GM19395 (cell line): Measurements from ENCODE around the gene HOXA13.

Source experiments
- ATAC-seq: cut with Tn5 transposase; IDR thresholded peaks from one replicate; pipeline ENCODE4 v1.9.1; 2021; ENCODE audit warnings: mild to moderate bottlenecking, moderate library complexity; ENCODE audit not compliant: unreplicated experiment

HOXA13 gene

GRCh38 chr7:27208998-27209397, 9.1 kb upstream of the HOXA13 start:
- no peak for ATAC-seq

DNA sequence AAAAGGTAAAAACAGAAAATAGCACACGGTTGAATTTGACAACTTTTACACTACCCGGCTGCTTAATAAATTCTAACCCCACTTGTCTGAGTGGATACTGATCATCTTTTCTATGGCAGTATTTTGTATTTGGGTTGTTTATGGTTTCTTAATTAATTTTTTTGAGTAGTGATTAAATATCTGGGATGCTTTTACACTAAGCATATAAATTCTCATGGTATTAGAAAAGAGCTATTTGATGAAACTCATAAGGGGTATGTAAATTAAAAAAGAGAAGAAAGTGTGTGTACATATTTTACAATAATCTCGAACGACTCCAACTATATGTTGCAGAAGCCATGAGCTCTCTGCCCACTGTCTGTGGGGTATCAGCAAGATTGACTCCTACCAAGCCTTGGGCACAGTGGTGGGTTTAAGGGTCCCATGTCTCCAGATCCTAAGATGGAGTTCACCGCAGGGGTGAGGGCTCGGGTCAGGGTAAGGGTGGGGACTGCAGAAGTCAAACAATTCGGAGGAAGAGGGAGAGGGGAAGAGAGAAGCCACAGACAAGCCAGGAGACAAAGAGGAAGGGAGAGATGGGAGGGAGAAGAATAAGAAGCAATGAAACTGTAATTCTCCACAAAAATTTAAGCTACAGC, 7.6 kb upstream of the HOXA13 start:
- ATAC-seq = no peak

GRCh38 chr7:27205325-27206280, 5.7 kb upstream of the HOXA13 start:
- ATAC-seq = no peak

GRCh38 chr7:27204851-27205322, 5.0 kb upstream of the HOXA13 start:
- ATAC-seq = no peak

- no peak for ATAC-seq
Observed at GRCh38 chr7:27203964-27204594, 4.2 kb upstream of the HOXA13 start.

DNA sequence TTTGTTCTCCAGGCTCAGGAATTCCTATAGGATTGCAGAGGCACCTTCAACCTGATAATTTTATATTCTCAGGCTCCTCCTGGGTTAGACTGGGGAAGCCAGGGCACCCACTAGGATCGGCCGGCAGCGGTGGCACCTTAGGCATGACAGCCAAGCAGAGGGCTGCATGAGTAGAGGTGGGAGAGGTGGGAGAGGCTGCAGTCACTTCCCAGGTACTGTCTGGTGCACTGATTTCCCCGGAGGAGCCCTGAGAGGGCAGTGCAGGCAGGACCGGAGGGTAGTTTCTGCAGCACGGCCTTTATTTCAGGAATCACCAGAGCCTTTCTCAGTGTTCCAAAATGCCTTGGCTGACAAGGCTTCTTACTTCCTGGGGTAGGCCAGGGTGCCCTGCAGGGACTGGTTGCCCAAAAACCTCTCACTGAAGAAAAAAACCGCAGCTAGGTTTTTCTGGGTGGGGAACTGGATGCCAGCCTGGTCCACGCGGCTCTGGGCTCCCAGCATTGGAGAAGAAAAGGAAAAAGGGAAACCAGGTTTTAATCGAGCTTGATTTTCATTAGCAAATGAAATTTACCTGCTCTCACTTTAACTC, 3.6 kb upstream of the HOXA13 start:
- ATAC-seq = no peak

DNA sequence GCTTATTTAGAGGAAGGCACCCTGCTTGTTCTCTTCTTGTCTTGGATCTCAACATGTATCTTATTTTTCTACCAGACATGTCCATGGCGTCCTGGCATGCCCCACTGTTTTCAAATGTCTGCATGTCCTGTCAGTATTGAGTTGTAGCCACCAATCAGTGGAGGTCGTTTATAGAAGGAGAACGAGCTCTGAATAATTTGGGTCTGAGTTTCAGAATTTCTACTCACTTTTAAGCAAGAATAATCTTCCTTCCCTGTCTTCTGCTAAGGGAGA, 2.9 kb upstream of the HOXA13 start:
- no peak for ATAC-seq

- ATAC-seq = no peak
Observed at GRCh38 chr7:27202018-27202861, 2.3 kb upstream of the HOXA13 start.

DNA sequence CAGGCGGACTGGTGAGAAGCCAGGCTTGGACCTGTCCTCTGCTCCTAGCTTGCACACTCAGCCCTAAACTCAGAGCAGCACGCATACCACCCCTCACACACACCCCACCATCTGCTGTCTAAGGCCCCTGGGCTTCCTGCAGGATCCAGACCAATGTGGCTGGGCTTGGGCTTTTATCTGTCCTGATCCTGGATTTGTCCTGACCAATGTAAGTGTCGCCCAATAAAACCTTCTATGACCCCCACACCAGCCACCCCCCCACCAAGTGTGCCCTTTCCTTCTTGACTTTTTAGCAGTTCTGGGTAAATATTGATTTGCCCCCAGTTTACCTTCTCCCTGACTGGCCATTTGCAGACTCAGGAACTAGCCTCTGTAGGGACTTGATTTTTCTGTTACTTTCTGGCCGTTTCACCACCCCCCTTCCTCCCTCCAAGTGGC, 1.7 kb upstream of the HOXA13 start:
- ATAC-seq = no peak

- ATAC-seq = no peak
Observed at GRCh38 chr7:27200761-27201579, 1.1 kb upstream of the HOXA13 start.

GRCh38 chr7:27198871-27199801, 755 bp downstream of the HOXA13 start:
- ATAC-seq = no peak

GRCh38 chr7:27198138-27198841, 1.6 kb downstream of the HOXA13 start:
- no peak for ATAC-seq

GRCh38 chr7:27197137-27198042, 2.5 kb downstream of the HOXA13 start:
- no peak for ATAC-seq

DNA sequence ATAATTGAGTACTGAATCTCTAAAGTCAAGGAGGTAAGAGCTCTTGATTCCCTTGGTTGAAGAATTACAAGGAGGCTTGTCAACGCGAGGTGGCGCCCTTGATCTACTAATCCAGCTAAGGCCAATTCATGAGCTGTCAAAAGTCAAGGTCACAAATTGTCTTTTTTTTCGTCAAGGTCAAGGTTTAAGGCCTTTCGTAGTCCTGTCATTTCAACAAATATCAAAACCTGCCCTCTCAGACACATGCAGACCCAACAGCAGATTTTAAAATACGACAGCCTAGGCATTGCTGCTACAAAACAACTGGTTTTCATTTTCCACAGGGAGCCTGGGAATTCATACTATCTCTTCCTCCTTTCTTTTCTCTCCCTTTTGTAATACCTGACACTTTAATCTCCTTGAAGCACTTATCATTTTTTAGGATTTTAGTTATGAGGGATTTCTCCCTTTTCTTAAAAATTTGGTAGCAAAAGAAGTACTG, 3.6 kb downstream of the HOXA13 start:
- ATAC-seq = no peak

DNA sequence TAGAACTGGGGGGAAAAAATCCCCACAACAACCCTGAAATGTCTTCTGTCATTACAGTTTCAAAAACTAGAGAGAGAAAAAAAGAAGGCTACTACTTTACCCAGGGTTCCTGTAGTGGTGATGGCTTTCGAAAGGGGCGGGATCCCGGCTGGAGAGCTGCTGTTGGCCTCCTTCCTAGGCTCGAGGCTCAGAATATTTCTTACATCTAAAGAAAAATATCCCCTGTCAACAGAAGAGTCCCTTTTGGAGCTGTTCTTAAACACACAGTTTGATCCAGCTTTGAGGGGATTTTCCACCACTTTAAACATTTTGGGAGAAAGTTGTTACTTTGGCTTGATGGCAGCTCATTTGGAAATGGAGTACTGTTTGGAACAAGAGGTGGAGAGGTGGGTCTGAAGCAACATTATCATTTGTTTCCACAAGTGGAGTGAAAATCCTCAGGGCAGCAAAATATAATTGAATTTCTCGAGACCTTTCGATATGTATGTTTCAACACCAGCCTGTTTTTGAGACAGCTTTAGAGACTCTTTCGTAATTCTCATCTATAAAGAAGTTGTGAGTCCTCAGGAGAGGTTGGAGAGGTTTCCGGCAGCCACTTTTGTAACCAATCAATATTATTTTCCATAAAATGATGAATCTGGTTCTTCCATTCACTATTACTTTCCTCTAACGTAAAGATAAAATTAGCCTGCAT, 5.1 kb downstream of the HOXA13 start:
- no peak for ATAC-seq

- no peak for ATAC-seq
Observed at GRCh38 chr7:27194002-27194352, 5.9 kb downstream of the HOXA13 start.
